ENCODE results near the gene VEPH1. TPM values are rescaled to one million over a fixed set of nuclear protein-coding genes. Genes with fewer than 3 reads are reported as not detected.

The VEPH1 gene
- total RNA-seq, 4 donors from 2014 or later = 0.07 TPM; not detected in 3

GRCh38 chr3:157436583-157437291 lies 66.5 kb downstream of the VEPH1 start, which contains the start of gene PTX3:
Gene PTX3, plus strand, starts transcription at chr3:157436850. Its CDS starts 84 bp downstream, at chr3:157436934.
- H3K27ac ChIP-seq = no peak within 1 kb of the TSS
- TF ChIP-seq POLR2A (IDR thresholded peaks at IDR 0.05) (no peak), CTCF (IDR thresholded peaks at IDR 0.05 in 4 of 5, conservative IDR thresholded peaks at IDR 0.05 in 1 of 5) (no peak)
- peak within 1 kb of the TSS; percentile 51 to 61 (median 52) for H3K4me3 ChIP-seq
- no peaks in the 10 kb centered on the region for H3K9me3 ChIP-seq
- in situ Hi-C loops (cut with MboI; ENCODE audit: low sequenced_read_pairs in 4 of 4) (no loop called here), intact Hi-C loops (cut with DNase I; ENCODE audit: low total_unique reads) (no loop called here)
- DNase-seq (peak in 1 of 2 donors; percentile 12), ATAC-seq (no peak)
- H3K27me3 ChIP-seq = peaks cover 0 to 3% (median 0%) of the 10 kb centered on the region in 3 donors
- H3K36me3 ChIP-seq = no peaks in the 10 kb centered on the region
- peaks cover 6 to 8% of the 10 kb centered on the region in 2 donors for H3K4me1 ChIP-seq

GRCh38 chr3:157429708-157430107 lies 73.5 kb downstream of the VEPH1 start:
- in situ Hi-C loops (cut with MboI; ENCODE audit: low sequenced_read_pairs in 4 of 4) = no loop called here
- intact Hi-C loops (cut with DNase I; ENCODE audit: low total_unique reads) = no loop called here
- Histone ChIP-seq H3K4me3 (no peak overlapping the region), H3K27me3 (no peaks in the 10 kb centered on the region), H3K9me3 (no peaks in the 10 kb centered on the region), H3K36me3 (no peaks in the 10 kb centered on the region), H3K27ac (no peak overlapping the region), H3K4me1 (no peaks in the 10 kb centered on the region)
- DNase-seq (no peak), ATAC-seq (no peak)
- TF ChIP-seq POLR2A (IDR thresholded peaks at IDR 0.05) = no peak
- TF ChIP-seq CTCF (IDR thresholded peaks at IDR 0.05 in 4 of 5, conservative IDR thresholded peaks at IDR 0.05 in 1 of 5) = no peak

GRCh38 chr3:157428853-157429252 lies 74.4 kb downstream of the VEPH1 start:
- TF ChIP-seq POLR2A (IDR thresholded peaks at IDR 0.05) (no peak), CTCF (IDR thresholded peaks at IDR 0.05 in 4 of 5, conservative IDR thresholded peaks at IDR 0.05 in 1 of 5) (no peak)
- Histone ChIP-seq H3K4me3 (no peak overlapping the region), H3K27ac (no peak overlapping the region), H3K4me1 (no peaks in the 10 kb centered on the region), H3K9me3 (no peaks in the 10 kb centered on the region), H3K36me3 (no peaks in the 10 kb centered on the region), H3K27me3 (no peaks in the 10 kb centered on the region)
- DNase-seq = no peak
- intact Hi-C loops (cut with DNase I; ENCODE audit: low total_unique reads) (no loop called here), in situ Hi-C loops (cut with MboI; ENCODE audit: low sequenced_read_pairs in 4 of 4) (no loop called here)
- ATAC-seq = no peak

GRCh38 chr3:157427901-157428300 lies 75.3 kb downstream of the VEPH1 start:
- no peaks in the 10 kb centered on the region for H3K9me3 ChIP-seq
- ATAC-seq (no peak), DNase-seq (no peak)
- H3K4me3 ChIP-seq = no peak overlapping the region
- no peak overlapping the region for H3K27ac ChIP-seq
- H3K27me3 ChIP-seq = no peaks in the 10 kb centered on the region
- no peaks in the 10 kb centered on the region for H3K4me1 ChIP-seq
- in situ Hi-C loops (cut with MboI; ENCODE audit: low sequenced_read_pairs in 4 of 4) (no loop called here), intact Hi-C loops (cut with DNase I; ENCODE audit: low total_unique reads) (no loop called here)
- no peaks in the 10 kb centered on the region for H3K36me3 ChIP-seq
- TF ChIP-seq CTCF (IDR thresholded peaks at IDR 0.05 in 4 of 5, conservative IDR thresholded peaks at IDR 0.05 in 1 of 5) (no peak), POLR2A (IDR thresholded peaks at IDR 0.05) (no peak)

Data from gastrocnemius medialis (tissue), 4 donors.